ENCODE data around the gene STRN4.

The STRN4 gene, protein sequence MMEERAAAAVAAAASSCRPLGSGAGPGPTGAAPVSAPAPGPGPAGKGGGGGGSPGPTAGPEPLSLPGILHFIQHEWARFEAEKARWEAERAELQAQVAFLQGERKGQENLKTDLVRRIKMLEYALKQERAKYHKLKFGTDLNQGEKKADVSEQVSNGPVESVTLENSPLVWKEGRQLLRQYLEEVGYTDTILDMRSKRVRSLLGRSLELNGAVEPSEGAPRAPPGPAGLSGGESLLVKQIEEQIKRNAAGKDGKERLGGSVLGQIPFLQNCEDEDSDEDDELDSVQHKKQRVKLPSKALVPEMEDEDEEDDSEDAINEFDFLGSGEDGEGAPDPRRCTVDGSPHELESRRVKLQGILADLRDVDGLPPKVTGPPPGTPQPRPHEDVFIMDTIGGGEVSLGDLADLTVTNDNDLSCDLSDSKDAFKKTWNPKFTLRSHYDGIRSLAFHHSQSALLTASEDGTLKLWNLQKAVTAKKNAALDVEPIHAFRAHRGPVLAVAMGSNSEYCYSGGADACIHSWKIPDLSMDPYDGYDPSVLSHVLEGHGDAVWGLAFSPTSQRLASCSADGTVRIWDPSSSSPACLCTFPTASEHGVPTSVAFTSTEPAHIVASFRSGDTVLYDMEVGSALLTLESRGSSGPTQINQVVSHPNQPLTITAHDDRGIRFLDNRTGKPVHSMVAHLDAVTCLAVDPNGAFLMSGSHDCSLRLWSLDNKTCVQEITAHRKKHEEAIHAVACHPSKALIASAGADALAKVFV

DNA sequence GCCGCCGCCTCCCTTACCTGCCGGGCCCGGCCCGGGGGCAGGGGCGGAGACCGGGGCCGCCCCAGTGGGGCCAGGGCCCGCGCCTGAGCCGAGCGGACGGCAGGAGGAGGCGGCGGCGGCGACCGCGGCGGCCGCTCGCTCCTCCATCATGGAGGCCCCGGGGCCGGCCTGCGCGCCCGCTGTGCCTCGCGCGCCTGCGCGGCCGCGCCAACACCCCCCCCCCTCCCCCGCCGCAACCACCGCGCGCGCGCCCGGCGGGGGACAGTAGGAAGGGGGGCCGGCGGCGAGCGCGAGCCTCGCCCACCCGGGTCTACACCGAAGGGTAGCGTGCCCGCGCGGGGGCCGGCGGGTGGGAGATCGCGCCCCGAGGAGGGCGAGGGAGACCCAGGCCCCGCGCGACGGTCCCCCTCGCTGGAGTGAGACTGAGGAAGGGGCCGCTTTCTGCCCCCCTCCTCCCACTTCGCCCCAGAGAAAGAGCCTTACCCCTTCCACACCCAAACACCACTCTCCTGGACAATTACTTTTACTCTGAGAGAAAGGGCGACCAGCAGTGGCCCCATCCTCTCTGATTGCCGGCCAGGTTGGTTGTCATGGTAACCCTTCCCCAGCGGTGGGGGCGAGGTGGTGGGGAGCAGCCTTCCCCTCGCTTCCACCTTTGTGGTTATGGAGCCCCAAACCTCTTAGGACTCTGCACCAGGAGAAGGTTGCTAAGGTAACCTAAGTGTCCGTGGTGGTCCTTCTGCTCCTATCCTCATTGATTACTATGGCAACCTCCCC is at the start of gene STRN4:
TSS of gene STRN4 (minus strand) at position 170 of the 777 bp plus-strand sequence. CDS start at position 150, 20 bp downstream.
- peak; percentile 61 for DNase-seq (ENCODE audit: insufficient read length, low spot score)
- FAIRE-seq, result no peak
- TF ChIP-seq POLR2A (IDR thresholded peaks at IDR 0.05; ENCODE audit: low read depth, low read length), result peak; percentile 50

DNA sequence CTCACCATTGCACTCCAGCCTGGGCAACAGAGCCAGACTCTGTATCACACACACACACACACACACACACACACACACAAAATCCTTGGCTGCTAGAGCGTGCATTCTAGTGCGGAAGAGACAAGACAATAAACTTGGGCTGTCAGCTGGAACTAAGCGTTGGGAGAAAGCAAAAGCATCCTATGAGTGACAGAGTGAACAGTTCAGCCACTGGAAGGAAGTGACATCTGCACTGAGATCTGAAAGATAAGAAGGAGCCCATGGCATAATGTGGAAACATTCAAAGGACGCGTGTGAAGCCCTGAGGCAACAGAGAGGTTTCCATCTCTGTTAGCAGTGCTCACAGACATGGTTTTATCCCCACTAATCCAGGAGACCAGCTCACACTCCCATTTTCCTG is 45.7 kb upstream of the STRN4 start:
- DNase-seq (ENCODE audit: insufficient read length, low spot score), result no peak
- TF ChIP-seq POLR2A (IDR thresholded peaks at IDR 0.05; ENCODE audit: low read depth, low read length), result no peak
- FAIRE-seq, result no peak

- FAIRE-seq (no peak), DNase-seq (ENCODE audit: insufficient read length, low spot score) (no peak)
- no peak for TF ChIP-seq POLR2A (IDR thresholded peaks at IDR 0.05; ENCODE audit: low read depth, low read length)
These were observed 43.1 kb upstream of the STRN4 start for GRCh38 chr19:46789371-46789770.

DNA sequence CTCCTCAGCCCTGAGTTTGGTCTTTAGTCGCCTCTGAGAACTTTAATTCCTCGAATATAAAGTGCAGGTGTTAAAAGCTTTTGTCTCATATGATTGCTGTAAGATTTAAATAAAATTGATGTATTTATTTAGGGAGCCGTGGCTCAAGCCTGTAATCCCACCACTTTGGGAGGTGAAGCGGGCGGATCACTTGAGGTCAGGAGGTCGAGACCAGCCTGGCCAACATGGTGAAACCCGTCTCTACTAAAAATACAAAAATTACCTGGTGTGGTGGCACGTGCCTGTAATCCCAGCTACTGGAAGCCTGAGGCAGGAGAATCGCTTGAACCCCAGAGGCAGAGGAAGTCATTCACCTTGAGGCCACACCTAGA is 42.7 kb upstream of the STRN4 start:
- DNase-seq (ENCODE audit: insufficient read length, low spot score), result no peak
- no peak for FAIRE-seq
- TF ChIP-seq POLR2A (IDR thresholded peaks at IDR 0.05; ENCODE audit: low read depth, low read length), result no peak

DNA sequence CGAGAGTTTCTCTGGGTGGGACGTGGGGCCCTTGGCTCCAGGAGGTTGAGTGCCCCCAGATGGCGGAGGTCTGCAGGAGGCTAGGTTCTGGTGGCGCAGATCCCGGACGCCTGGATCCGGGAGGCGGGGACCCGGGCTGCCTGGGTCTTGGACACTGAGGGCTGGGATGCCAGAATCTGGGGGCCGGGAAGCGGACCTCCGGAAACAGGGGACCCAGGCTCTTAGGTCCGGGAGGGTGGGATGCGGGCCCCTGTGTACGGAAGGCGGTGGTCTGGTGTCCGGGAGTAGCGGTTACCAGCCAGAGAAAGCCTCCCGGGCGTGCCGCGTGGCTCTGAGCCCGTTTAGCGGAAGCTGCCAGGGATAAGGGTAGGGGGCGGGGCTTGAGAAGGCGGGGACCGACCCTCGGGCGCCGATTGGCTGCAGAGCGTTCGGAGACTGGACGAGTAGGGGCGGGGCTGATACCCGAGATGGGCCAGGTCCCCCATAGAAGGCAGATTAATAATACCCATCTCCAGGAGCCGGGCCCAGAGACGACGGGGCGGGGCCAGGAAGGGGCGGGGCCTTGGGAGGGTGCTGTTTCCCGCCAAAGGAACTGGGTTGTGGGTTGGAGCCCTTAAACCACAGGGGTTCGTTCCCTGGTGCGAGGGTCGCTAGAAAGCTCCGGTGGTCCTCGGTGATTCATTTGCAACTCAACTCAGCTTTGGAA is 42.2 kb upstream of the STRN4 start, which contains the start of gene SLC1A5:
TSS of gene SLC1A5 (minus strand) at position 333 of the 706 bp plus-strand sequence. CDS start 629 bp downstream, outside the sequence.
- no peak for FAIRE-seq
- DNase-seq (ENCODE audit: insufficient read length, low spot score), result peak; percentile 88
- TF ChIP-seq POLR2A (IDR thresholded peaks at IDR 0.05; ENCODE audit: low read depth, low read length), result peak; percentile 98

GRCh38 chr19:46787331-46788261 is 41.3 kb upstream of the STRN4 start:
- 0 out of 2 replicates have a peak, but pooled peaks have one; percentile 33 for TF ChIP-seq POLR2A (IDR thresholded peaks at IDR 0.05; ENCODE audit: low read depth, low read length)
- DNase-seq (ENCODE audit: insufficient read length, low spot score) (no peak), FAIRE-seq (no peak)

- no peak for TF ChIP-seq POLR2A (IDR thresholded peaks at IDR 0.05; ENCODE audit: low read depth, low read length)
- FAIRE-seq, result no peak
- DNase-seq (ENCODE audit: insufficient read length, low spot score), result no peak
These were observed 40.7 kb upstream of the STRN4 start for GRCh38 chr19:46787040-46787330.

- no peak for TF ChIP-seq POLR2A (IDR thresholded peaks at IDR 0.05; ENCODE audit: low read depth, low read length)
- FAIRE-seq, result no peak
- DNase-seq (ENCODE audit: insufficient read length, low spot score), result peak; percentile 60
These were observed 40.2 kb upstream of the STRN4 start for GRCh38 chr19:46786236-46787039.

DNA sequence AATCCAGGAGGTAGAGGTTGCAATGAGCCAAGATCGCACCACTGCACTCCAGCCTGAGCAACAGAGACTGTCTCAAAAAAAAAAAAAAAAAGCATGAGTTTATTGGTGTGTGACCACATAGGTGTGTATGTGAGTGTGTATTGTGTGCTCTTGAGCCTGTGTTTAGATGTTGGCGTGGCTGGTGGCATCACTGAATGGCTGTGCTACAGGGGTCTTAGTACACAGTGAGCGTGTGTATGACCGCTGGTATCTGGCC is 39.7 kb upstream of the STRN4 start:
- no peak for FAIRE-seq
- DNase-seq (ENCODE audit: insufficient read length, low spot score), result no peak
- TF ChIP-seq POLR2A (IDR thresholded peaks at IDR 0.05; ENCODE audit: low read depth, low read length), result no peak

- DNase-seq (ENCODE audit: insufficient read length, low spot score), result no peak
- TF ChIP-seq POLR2A (IDR thresholded peaks at IDR 0.05; ENCODE audit: low read depth, low read length), result no peak
- no peak for FAIRE-seq
These were observed 39.1 kb upstream of the STRN4 start for GRCh38 chr19:46785054-46785979.

Measured in H54 (cell line).